Heart left ventricle (tissue), 16 donors: ENCODE results near the gene CDH13. TPM values are rescaled to one million over a fixed set of nuclear protein-coding genes. Genes with fewer than 3 reads are reported as not detected.

Experiments used
- ATAC-seq, 4 donors: fragments of 200-7000 bp; cut with Tn5 transposase; one replicate each; pipeline ENCODE4 v1.9.1; 2020 to 2022; ENCODE audit warnings: moderate library complexity in 4 of 4, mild to moderate bottlenecking in 3 of 4, moderate number of reproducible peaks in 1 of 4
- DNase-seq, 5 donors: peaks; one replicate each; pipeline ENCODE4 v3.0.0-alpha.2; 2020
- H3K27ac ChIP-seq, 12 donors: fragments of 200-600 bp; sonication (generic) in 4 of 12; one replicate each; pipeline versions ENCODE4 v1.5.0 to v1.8.0; 2016 to 2022; ENCODE audit warnings: mild to moderate bottlenecking in 2 of 12
- H3K27me3 ChIP-seq, 9 donors: fragments of 200-600 bp; sonication (generic) in 2 of 9; one replicate each; pipeline versions ENCODE4 v1.5.1 to v1.8.0; 2016 to 2022; ENCODE audit warnings: mild to moderate bottlenecking in 3 of 9
- H3K36me3 ChIP-seq, 9 donors: fragments of 200-600 bp; sonication (generic) in 2 of 9; one replicate each; pipeline versions ENCODE4 v1.5.0 to v1.8.0; 2018 to 2022; ENCODE audit warnings: mild to moderate bottlenecking in 2 of 9
- H3K4me1 ChIP-seq, 12 donors: fragments of 200-600 bp; sonication (generic) in 4 of 12; one replicate each; pipeline versions ENCODE4 v1.5.0 to v1.8.0; 2016 to 2022; ENCODE audit warnings: mild to moderate bottlenecking in 3 of 12
- H3K4me3 ChIP-seq, 12 donors: fragments of 200-600 bp; sonication (generic) in 4 of 12; one replicate each; pipeline versions ENCODE4 v1.5.0 to v1.8.0; 2017 to 2022; ENCODE audit warnings: mild to moderate bottlenecking in 9 of 12, moderate library complexity in 4 of 12
- H3K9me3 ChIP-seq, 12 donors: fragments of 200-600 bp; sonication (generic) in 4 of 12; one replicate each; pipeline versions ENCODE4 v1.5.0 to v1.8.0; 2016 to 2022; ENCODE audit warnings: mild to moderate bottlenecking in 1 of 12
- POLR2A ChIP-seq, 2 donors: fragments of 450-650 bp; IDR thresholded peaks; one replicate each; pipeline ENCODE4 v1.6.1; 2017; ENCODE audit warnings: antibody characterized with exemption in 2 of 2, mild to moderate bottlenecking in 2 of 2, moderate library complexity in 2 of 2
- WGBS, 4 donors: extraction: QIAGEN DNeasy Blood & Tissue Kit in 2 of 4; methylation state at CpG; one replicate each; pipeline versions ENCODE4 v1.1.5 to v1.1.7; 2013 to 2018; 5-methylcytosine and 5-hydroxymethylcytosine counted together
- intact Hi-C, 10 donors: fragments of 100-400 bp; cut with DNase I; formaldehyde crosslinking; loops; one replicate each; pipeline versions ENCODE4 v1.11.1 to v1.14.2; 2022
- polyA plus RNA-seq, 2 donors: library from polyadenylated mRNA; stranded (reverse); fragments of 200-250 nt; gene quantifications; one replicate each; pipeline ENCODE4 v1.2.3, GENCODE V29; 2013
- total RNA-seq, 9 donors: library from RNA; depleted of rRNA in 2 of 9; stranded (reverse); fragments of >200 nt in 2 of 9; fragmentation: NEBNext Ultra II Directional in 3 of 9; extraction: Animal tissue kit (Norgen Biotek cat#: 25700) in 3 of 9; gene quantifications; one replicate each; pipeline versions ENCODE4 v1.1.0 to v1.2.4, GENCODE V29; 2016 to 2023
- TF ChIP-seq, protein P1 (sequence below), 12 donors: fragments of 200-600 bp; sonication (generic) in 4 of 12; IDR thresholded peaks; one replicate each; pipeline versions ENCODE4 v1.5.0 to v1.8.0; 2018 to 2022; ENCODE audit warnings: antibody characterized with exemption in 12 of 12, mild to moderate bottlenecking in 5 of 12
- donor health status: ischemic (EF 13 %, LVEDD 7.1; RV severe dilation, severe dysfunction).
- donor health status: healthy with polysubstance abuse.
- donor health status: DM: no; HTN: yes; CAD: no.
- donor health status: DM: no; HTN: no; CAD: no.
- donor health status: ischemic (EF 25% LVEDD 6.9; RV normal size, moderate dysfunction).
- donor health status: ischemic (EF 25% LVEDD 5.7; RV mildly dilated, moderate dysfunction).
- donor health status: healthy.
- donor health status: DM: yes; HTN: yes; CAD: no.
- donor health status: ischemic (EF 35%, LVEDD 5.7; RV mildly dilated, moderate dysfunction).
- donor health status: nonischemic (EF 11% LVEDD 7.7; RV severe dilation, severe dysfunction).
- donor health status: DM: yes; HTN: yes; CAD: no.
- donor health status: PGD.
- donor health status: ischemic (EF 29% LVEDD 5.4; RV normal size, mild dysfunction).
- donor health status: nonischemic (EF 23%, LVEDD 6.1; RV moderate dilation, normal function).

The CDH13 gene
- total and polyA plus RNA-seq, 11 donors: 15.0 to 172 (median 137) TPM

DNA sequence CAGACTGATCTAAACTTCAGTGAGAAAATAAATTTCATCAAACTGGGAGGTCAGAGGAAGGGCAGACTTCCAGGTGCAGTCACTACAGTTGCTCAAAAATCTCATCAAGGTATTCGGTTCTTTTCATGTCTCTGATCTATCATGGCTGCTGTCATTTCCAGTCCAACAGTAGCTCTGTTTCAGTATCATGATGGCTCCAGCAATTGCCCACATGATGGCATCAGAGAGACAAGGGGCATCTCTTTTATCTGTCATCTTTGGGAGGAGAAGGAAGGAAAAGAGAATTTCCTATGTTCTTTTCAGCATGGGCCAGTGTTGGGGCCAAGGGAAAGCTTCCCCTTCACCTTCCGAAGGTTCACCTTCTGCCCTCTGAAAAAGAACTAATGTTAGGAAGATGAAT lies 676.1 kb downstream of the CDH13 start:
- Histone ChIP-seq H3K4me3 (no peak overlapping the region), H3K27ac (no peak overlapping the region), H3K36me3 (no peaks in the 10 kb centered on the region), H3K27me3 (no peaks in the 10 kb centered on the region), H3K4me1 (peaks cover 0 to 4% (median 0%) of the 10 kb centered on the region in 12 donors), H3K9me3 (no peaks in the 10 kb centered on the region)
- DNase-seq: no peak
- 81 to 85% (median 83%) methylated on average over 2 of the region's 2 CpGs for WGBS, 4 donors
- intact Hi-C loops: no loop called here
- TF ChIP-seq POLR2A (IDR thresholded peaks at IDR 0.05): no peak
- TF ChIP-seq, protein P1, sequence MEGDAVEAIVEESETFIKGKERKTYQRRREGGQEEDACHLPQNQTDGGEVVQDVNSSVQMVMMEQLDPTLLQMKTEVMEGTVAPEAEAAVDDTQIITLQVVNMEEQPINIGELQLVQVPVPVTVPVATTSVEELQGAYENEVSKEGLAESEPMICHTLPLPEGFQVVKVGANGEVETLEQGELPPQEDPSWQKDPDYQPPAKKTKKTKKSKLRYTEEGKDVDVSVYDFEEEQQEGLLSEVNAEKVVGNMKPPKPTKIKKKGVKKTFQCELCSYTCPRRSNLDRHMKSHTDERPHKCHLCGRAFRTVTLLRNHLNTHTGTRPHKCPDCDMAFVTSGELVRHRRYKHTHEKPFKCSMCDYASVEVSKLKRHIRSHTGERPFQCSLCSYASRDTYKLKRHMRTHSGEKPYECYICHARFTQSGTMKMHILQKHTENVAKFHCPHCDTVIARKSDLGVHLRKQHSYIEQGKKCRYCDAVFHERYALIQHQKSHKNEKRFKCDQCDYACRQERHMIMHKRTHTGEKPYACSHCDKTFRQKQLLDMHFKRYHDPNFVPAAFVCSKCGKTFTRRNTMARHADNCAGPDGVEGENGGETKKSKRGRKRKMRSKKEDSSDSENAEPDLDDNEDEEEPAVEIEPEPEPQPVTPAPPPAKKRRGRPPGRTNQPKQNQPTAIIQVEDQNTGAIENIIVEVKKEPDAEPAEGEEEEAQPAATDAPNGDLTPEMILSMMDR (IDR thresholded peaks at IDR 0.05): no peak
- ATAC-seq: no peak

DNA sequence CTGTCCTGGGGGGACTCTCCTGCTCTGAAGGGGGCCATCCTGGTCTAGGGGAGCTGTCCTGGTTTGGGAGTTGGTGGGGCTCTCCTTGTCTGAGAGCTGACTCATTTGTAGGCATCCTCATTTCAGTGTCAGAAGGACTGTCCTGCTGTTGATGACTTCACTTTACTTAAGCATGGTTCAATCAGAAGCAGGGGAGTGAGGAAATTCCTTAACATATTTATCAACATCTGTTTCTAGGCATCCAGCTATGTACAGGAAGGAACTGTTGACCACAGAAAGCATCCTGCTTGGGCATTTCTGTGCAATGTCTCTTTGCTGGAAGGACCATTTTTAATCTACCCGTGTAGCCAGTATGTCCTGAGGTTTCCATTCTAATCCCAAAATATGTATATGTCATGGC lies 678.3 kb downstream of the CDH13 start:
- intact Hi-C loops: loop anchor here in 1 of 10 donors (5.0 kb wide), 1 partner anchor 1038 kb away; no protein-coding TSS in a partner anchor
- TF ChIP-seq, protein P1 (IDR thresholded peaks at IDR 0.05): no peak
- TF ChIP-seq POLR2A (IDR thresholded peaks at IDR 0.05): no peak
- H3K4me3 ChIP-seq: no peak overlapping the region
- no peaks in the 10 kb centered on the region for H3K9me3 ChIP-seq
- 58 to 74% (median 64%) methylated on average over 1 of the region's 1 CpG for WGBS, 4 donors
- no peak overlapping the region for H3K27ac ChIP-seq
- ATAC-seq (no peak), DNase-seq (no peak)
- no peaks in the 10 kb centered on the region for H3K27me3 ChIP-seq
- peaks cover 0 to 4% (median 0%) of the 10 kb centered on the region in 12 donors for H3K4me1 ChIP-seq
- no peaks in the 10 kb centered on the region for H3K36me3 ChIP-seq

DNA sequence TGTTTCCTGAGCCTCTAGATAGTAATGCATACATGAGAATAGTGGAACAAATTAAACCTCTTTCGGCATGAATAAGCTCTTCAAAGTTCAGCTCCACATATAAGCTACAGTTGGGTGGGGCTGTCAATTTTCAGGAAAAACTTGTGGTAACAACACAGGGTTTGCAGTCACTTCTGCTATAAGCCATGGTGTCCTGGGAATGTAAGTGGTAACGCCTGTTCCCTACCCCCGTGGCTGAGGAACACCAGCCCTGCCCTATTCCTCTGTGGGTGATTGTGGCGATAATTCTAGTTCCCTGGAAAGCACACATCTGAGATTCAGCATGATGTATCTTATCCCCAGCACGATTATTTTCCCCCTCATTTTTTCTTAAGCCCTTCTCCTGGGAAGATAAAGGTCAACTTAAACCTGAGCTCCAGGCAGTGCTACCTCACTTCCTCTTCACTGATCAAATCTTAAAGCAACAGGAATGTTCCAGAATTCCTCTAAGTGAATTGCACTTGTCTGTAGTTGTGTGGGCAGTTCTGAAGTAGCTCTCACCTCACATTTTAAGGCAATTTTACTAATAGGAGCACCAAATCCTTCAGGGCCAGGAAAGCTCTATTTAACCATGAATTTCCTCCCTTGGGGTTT lies 680.3 kb downstream of the CDH13 start:
- intact Hi-C loops: loop anchor here in 1 of 10 donors (5.0 kb wide), 1 partner anchor 1040 kb away; no protein-coding TSS in a partner anchor
- Histone ChIP-seq H3K9me3 (no peaks in the 10 kb centered on the region), H3K27ac (no peak overlapping the region), H3K36me3 (no peaks in the 10 kb centered on the region), H3K4me3 (no peak overlapping the region), H3K27me3 (no peaks in the 10 kb centered on the region), H3K4me1 (peaks cover 0 to 13% (median 0%) of the 10 kb centered on the region in 12 donors)
- no peak for TF ChIP-seq POLR2A (IDR thresholded peaks at IDR 0.05)
- TF ChIP-seq, protein P1 (IDR thresholded peaks at IDR 0.05): no peak
- ATAC-seq: no peak
- WGBS, 4 donors: 46 to 60% (median 55%) methylated on average over 5 of the region's 5 CpGs
- DNase-seq: no peak

DNA sequence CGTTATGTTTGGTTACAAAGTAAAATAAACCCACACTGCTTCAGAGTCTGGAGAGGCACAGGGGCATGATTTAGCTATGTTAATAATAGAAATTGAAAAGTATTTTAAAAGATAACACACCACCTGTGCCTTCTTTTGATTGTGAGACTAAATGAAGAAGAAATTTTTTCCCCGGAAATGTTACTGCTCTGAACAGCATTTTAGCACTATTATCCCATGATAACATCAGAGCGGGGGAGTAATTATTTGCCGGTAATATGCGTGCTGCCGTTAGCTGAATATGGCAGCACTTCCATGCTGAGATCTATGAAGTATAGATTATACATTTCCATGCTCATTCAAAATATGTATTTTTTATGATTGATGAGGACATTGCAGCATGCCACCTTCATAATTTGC lies 680.8 kb downstream of the CDH13 start:
- Histone ChIP-seq H3K27me3 (no peaks in the 10 kb centered on the region), H3K36me3 (no peaks in the 10 kb centered on the region), H3K4me3 (no peak overlapping the region), H3K27ac (no peak overlapping the region), H3K4me1 (peaks cover 0 to 17% (median 0%) of the 10 kb centered on the region in 12 donors), H3K9me3 (no peaks in the 10 kb centered on the region)
- ATAC-seq (no peak), DNase-seq (no peak)
- intact Hi-C loops: loop anchor here in 1 of 10 donors (5.0 kb wide), 1 partner anchor 1040 kb away; no protein-coding TSS in a partner anchor
- WGBS, 4 donors: 67 to 86% (median 76%) methylated on average over 6 of the region's 6 CpGs
- no peak for TF ChIP-seq POLR2A (IDR thresholded peaks at IDR 0.05)
- TF ChIP-seq, protein P1 (IDR thresholded peaks at IDR 0.05): no peak
